HFFc6 (cell line): ENCODE measurements around the gene SLC25A24. TPM values are rescaled to one million over a fixed set of nuclear protein-coding genes. Genes with fewer than 3 reads are reported as not detected.

Experiments used
- DNase-seq: peaks from one replicate; pipeline ENCODE4 v3.0.0-alpha.2; 2018
- H3K27ac Mint-ChIP-seq: 2 replicates; pipeline ENCODE4 v1.8.0; 2020; ENCODE audit warnings: mild to moderate bottlenecking, mixed read lengths
- H3K27me3 Mint-ChIP-seq: 2 replicates; pipeline ENCODE4 v1.8.0; 2021; ENCODE audit warnings: mild to moderate bottlenecking, moderate library complexity, mixed read lengths; ENCODE audit not compliant: insufficient read depth
- H3K36me3 Mint-ChIP-seq: 2 replicates; pipeline ENCODE4 v1.8.0; 2021; ENCODE audit warnings: low read depth, mixed read lengths
- H3K4me1 Mint-ChIP-seq: 2 replicates; pipeline ENCODE4 v1.8.0; 2020; ENCODE audit warnings: low read depth, mixed read lengths
- H3K4me3 Mint-ChIP-seq: 2 replicates; pipeline ENCODE4 v1.8.0; 2020; ENCODE audit warnings: mild to moderate bottlenecking, moderate library complexity, mixed read lengths
- H3K9me3 Mint-ChIP-seq: 2 replicates; pipeline ENCODE4 v1.8.0; 2020; ENCODE audit warnings: mild to moderate bottlenecking, mixed read lengths
- total RNA-seq, 6 experiments: library from RNA; stranded (reverse); fragmentation: NEBNext Ultra II Directional; extraction: Animal tissue kit (Norgen Biotek cat#: 25700); gene quantifications; 2 replicates in 1 of 6; 3 replicates in 5 of 6; pipeline ENCODE4 v1.2.3, GENCODE V29; 2021
- TF ChIP-seq, protein P1 (sequence below): fragments of 200-600 bp; sonication (generic); IDR thresholded peaks from 2 replicates; pipeline ENCODE4 v1.5.0; 2021; ENCODE audit warnings: antibody characterized with exemption, mild to moderate bottlenecking

SLC25A24 gene
- total RNA-seq, 6 experiments from 2014 or later = 34.5 to 44.6 (median 39.9) TPM

DNA sequence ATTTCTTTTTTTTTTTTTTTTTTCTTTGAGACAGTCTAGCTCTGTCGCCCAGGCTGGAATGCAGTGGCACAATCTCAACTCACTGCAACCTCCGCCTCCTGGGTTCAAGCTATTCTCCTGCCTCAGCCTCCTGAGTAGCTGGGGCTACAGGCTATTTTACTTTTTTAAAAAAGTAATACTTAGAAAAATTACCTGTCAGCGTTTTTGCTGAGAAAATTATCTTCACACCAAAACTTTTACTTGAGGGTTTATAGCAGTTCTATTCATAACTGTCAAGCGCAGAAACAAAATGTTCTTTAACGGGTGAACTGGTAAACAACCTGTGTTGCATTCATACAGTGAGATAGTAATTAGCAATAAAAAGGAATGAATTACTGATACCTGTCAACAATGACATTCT, 1.5 kb upstream of the SLC25A24 start:
- no peak for DNase-seq
- Mint-ChIP-seq H3K27ac (no peak overlapping the region), H3K4me3 (peak overlapping the region; percentile 96; the same call in 1 of the 2 replicates), H3K4me1 (peaks cover 37% of the 10 kb centered on the region), H3K36me3 (peaks cover 32% of the 10 kb centered on the region), H3K27me3 (peaks cover 5% of the 10 kb centered on the region; the same call in 1 of the 2 replicates), H3K9me3 (peaks cover 8% of the 10 kb centered on the region; the same call in 1 of the 2 replicates)
- TF ChIP-seq, protein P1, sequence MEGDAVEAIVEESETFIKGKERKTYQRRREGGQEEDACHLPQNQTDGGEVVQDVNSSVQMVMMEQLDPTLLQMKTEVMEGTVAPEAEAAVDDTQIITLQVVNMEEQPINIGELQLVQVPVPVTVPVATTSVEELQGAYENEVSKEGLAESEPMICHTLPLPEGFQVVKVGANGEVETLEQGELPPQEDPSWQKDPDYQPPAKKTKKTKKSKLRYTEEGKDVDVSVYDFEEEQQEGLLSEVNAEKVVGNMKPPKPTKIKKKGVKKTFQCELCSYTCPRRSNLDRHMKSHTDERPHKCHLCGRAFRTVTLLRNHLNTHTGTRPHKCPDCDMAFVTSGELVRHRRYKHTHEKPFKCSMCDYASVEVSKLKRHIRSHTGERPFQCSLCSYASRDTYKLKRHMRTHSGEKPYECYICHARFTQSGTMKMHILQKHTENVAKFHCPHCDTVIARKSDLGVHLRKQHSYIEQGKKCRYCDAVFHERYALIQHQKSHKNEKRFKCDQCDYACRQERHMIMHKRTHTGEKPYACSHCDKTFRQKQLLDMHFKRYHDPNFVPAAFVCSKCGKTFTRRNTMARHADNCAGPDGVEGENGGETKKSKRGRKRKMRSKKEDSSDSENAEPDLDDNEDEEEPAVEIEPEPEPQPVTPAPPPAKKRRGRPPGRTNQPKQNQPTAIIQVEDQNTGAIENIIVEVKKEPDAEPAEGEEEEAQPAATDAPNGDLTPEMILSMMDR = no peak

DNA sequence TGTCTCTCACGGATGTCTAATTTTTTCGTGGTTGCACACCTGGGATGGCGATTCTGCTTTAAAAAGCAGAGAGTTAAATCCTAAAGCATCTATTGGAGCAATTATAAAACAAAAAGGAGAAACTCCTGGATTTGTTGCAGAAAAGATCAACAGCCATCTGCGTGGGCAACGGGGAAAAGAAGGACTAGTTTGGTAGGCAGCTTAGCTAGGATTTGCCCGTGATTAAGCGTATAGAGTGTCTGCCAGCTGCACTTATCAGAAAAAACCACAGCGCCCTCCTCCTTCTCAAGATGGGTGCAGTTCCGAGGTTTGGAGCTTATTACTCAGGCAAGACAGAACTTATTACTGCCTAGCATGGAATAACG, 526 bp upstream of the SLC25A24 start:
- H3K27ac Mint-ChIP-seq = peak overlapping the region; percentile 81
- H3K36me3 Mint-ChIP-seq = peaks cover 39% of the 10 kb centered on the region
- peak overlapping the region; percentile 96 for H3K4me3 Mint-ChIP-seq
- peaks cover 42% of the 10 kb centered on the region for H3K4me1 Mint-ChIP-seq
- peaks cover 8% of the 10 kb centered on the region; the same call in 1 of the 2 replicates for H3K9me3 Mint-ChIP-seq
- TF ChIP-seq, protein P1 = peak; percentile 68
- peaks cover 1% of the 10 kb centered on the region; the same call in 1 of the 2 replicates for H3K27me3 Mint-ChIP-seq
- peak; percentile 75 for DNase-seq

DNA sequence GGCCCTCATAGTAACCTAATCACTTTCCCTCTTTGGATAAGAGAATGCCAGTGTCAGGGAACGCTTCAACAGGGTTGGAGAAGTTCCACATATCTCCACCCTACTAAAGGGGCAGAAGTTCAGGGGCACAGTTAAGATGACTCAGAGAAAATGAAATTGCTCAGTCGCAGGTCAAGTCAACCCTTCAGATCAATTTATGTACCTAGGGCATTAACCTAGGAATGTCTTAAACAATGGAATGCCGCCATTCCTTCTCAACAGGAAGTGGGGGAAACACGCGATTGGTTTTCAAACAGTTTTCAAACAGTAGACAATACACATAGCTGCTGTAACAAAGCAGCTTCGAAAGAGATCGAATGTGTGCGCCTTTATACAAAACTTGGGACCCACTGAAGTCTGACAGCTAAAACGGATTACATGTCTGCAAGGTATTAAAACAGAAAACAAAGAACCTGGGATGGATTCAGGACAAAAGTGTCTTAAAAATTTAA, 897 bp downstream of the SLC25A24 start:
- Mint-ChIP-seq H3K4me1 (peaks cover 42% of the 10 kb centered on the region), H3K27ac (peak overlapping the region; percentile 87), H3K36me3 (peaks cover 53% of the 10 kb centered on the region), H3K4me3 (peak overlapping the region; percentile 96), H3K9me3 (no peaks in the 10 kb centered on the region), H3K27me3 (no peaks in the 10 kb centered on the region; the same call in 1 of the 2 replicates)
- TF ChIP-seq, protein P1 = no peak
- peak; percentile 4 for DNase-seq

DNA sequence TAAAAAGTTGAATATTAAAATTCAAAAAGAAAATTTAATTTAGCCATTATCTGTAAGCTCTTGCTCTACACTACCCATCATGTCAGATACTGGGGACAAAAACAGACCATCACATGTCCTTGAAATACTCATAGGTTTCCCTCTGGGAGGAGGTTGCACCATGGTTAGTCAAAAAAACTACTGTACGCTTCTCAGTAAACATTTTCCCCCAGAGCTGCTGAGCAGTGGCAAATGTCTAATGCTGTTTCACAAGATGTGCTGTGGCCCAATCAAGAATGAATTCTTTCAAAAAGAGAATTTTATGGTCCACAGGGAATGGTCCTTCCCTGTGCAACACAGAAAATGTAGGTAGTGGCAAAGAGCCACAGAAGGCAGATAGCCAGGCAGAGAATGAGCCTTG, 6.1 kb downstream of the SLC25A24 start:
- no peaks in the 10 kb centered on the region for H3K9me3 Mint-ChIP-seq
- no peak for DNase-seq
- no peaks in the 10 kb centered on the region for H3K27me3 Mint-ChIP-seq
- no peak overlapping the region for H3K4me3 Mint-ChIP-seq
- TF ChIP-seq, protein P1 = no peak
- H3K4me1 Mint-ChIP-seq = peaks cover 29% of the 10 kb centered on the region
- peaks cover 87% of the 10 kb centered on the region for H3K36me3 Mint-ChIP-seq
- H3K27ac Mint-ChIP-seq = no peak overlapping the region

DNA sequence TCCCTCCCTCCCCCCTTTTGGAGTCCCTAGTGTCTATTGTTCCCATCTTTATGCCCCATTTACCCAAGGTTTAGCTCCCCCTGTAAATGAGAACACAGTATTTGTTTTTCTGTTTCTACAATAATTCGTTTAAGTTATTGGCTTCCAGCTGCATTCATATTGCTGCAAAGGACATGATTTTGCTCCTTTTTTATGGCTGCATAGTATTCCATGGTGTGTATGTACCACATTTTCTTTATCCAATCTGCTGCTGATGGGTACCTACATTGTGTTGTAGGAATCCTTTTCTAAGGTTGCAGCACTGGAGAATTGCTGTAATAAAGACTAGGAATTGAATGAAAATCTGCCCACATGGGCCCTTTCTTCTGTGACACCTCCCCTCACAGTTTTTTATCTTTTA, 6.8 kb downstream of the SLC25A24 start:
- Mint-ChIP-seq H3K27ac (no peak overlapping the region), H3K4me1 (peaks cover 22% of the 10 kb centered on the region), H3K9me3 (no peaks in the 10 kb centered on the region), H3K27me3 (no peaks in the 10 kb centered on the region), H3K4me3 (no peak overlapping the region), H3K36me3 (peaks cover 87% of the 10 kb centered on the region)
- no peak for DNase-seq
- TF ChIP-seq, protein P1 = no peak
